DOHH2 (cell line): ENCODE results near the gene INTS7.

Source experiments
- CTCF ChIP-seq: fragments of 200-600 bp; sonication (generic); IDR thresholded peaks from one replicate; pipeline ENCODE4 v1.5.1; 2014; ENCODE audit warnings: antibody characterized with exemption, mild to moderate bottlenecking, low read depth, low read length; ENCODE audit not compliant: poor library complexity, severe bottlenecking
- EZH2phosphoT487 ChIP-seq: fragments of 200-600 bp; sonication (generic); IDR thresholded peaks from 2 replicates; pipeline ENCODE4 v1.6.1; 2017; ENCODE audit warnings: borderline replicate concordance, mild to moderate bottlenecking, antibody characterized with exemption, low read length, moderate library complexity, mixed read lengths

DNA sequence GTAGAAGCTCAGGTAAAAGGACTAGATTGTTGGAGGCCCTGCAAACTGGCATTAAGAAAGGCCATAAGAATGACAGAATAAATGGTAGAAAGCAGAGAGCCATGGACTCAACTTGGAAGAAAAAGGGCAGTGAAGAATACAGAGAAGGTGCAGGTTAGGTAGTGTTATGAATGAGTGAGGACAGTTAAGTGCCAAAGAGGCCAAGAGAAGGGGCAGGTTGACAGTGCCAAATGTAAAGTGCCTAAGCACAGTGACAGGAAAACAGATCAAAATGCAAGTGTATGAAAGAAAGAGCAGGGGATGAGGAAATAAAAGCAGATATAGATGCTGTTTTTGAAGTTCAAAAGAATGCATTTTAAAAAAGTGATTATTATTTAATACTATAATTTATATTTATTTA, 43.7 kb downstream of the INTS7 start:
- TF ChIP-seq CTCF (no peak), EZH2phosphoT487 (no peak)
